H9 (cell line): ENCODE data around the gene VSIR. TPM values are rescaled to one million over a fixed set of nuclear protein-coding genes. Genes with fewer than 3 reads are reported as not detected.

Source experiments
- DNase-seq: peaks from one replicate; pipeline ENCODE4 v3.0.0-alpha.2; 2017
- H2AFZ ChIP-seq: one replicate; pipeline ENCODE4 v1.6.1; 2013; ENCODE audit warnings: mild to moderate bottlenecking, low read length, control low read depth, moderate library complexity
- H2AK5ac ChIP-seq: 2 replicates; pipeline ENCODE4 v1.6.1; 2013; ENCODE audit warnings: low read length, control low read depth, mixed read lengths; ENCODE audit not compliant: insufficient read length
- H2BK120ac ChIP-seq: one replicate; pipeline ENCODE4 v1.6.1; 2013; ENCODE audit warnings: low read depth, mild to moderate bottlenecking, low read length, control low read depth, inconsistent platforms; ENCODE audit not compliant: poor library complexity, severe bottlenecking
- H2BK12ac ChIP-seq: 2 replicates; pipeline ENCODE4 v1.6.1; 2013; ENCODE audit warnings: low read length, control low read depth, mixed read lengths, low read depth; ENCODE audit not compliant: insufficient read length
- H2BK15ac ChIP-seq: 2 replicates; pipeline ENCODE4 v1.6.1; 2013; ENCODE audit warnings: low read depth, low read length, control low read depth
- H2BK20ac ChIP-seq: one replicate; pipeline ENCODE4 v1.6.1; 2013; ENCODE audit warnings: low read depth, mild to moderate bottlenecking, low read length, control low read depth, inconsistent platforms; ENCODE audit not compliant: poor library complexity, severe bottlenecking
- H2BK5ac ChIP-seq: 2 replicates; pipeline ENCODE4 v1.6.1; 2013; ENCODE audit warnings: low read length, control low read depth, mixed read lengths; ENCODE audit not compliant: insufficient read length
- H3K14ac ChIP-seq: 2 replicates; pipeline ENCODE4 v1.6.1; 2013; ENCODE audit warnings: low read length, control low read depth; ENCODE audit not compliant: insufficient read depth
- H3K18ac ChIP-seq: 2 replicates; pipeline ENCODE4 v1.6.1; 2013; ENCODE audit warnings: low read depth, mild to moderate bottlenecking, mixed read lengths, low read length, control low read depth; ENCODE audit not compliant: insufficient read length
- H3K23ac ChIP-seq: 2 replicates; pipeline ENCODE4 v1.6.1; 2013; ENCODE audit warnings: low read length, control low read depth, mixed read lengths, low read depth; ENCODE audit not compliant: insufficient read length
- H3K23me2 ChIP-seq: 2 replicates; pipeline ENCODE4 v1.6.1; 2013; ENCODE audit warnings: low read depth, mild to moderate bottlenecking, mixed read lengths, low read length, control low read depth; ENCODE audit not compliant: insufficient read length, poor library complexity, severe bottlenecking
- H3K27ac ChIP-seq: 2 replicates; pipeline ENCODE4 v1.5.1; 2013; ENCODE audit warnings: low read length, control low read depth, mixed read lengths, low read depth; ENCODE audit not compliant: insufficient read length
- H3K27me3 ChIP-seq: 2 replicates; pipeline ENCODE4 v1.6.1; 2013; ENCODE audit warnings: low read length, control low read depth, inconsistent platforms; ENCODE audit not compliant: insufficient read depth
- H3K4ac ChIP-seq: 2 replicates; pipeline ENCODE4 v1.6.1; 2013; ENCODE audit warnings: low read depth, mild to moderate bottlenecking, control low read depth, inconsistent platforms, low read length, moderate library complexity
- H3K4me1 ChIP-seq: 2 replicates; pipeline ENCODE4 v1.6.1; 2013; ENCODE audit warnings: low read length, control low read depth, inconsistent platforms; ENCODE audit not compliant: insufficient read depth
- H3K4me2 ChIP-seq: 2 replicates; pipeline ENCODE4 v1.6.1; 2013; ENCODE audit warnings: low read length, control low read depth, mixed read lengths; ENCODE audit not compliant: insufficient read length, insufficient read depth
- H3K56ac ChIP-seq: 2 replicates; pipeline ENCODE4 v1.6.1; 2013; ENCODE audit warnings: low read depth, mild to moderate bottlenecking, mixed read lengths, low read length, control low read depth; ENCODE audit not compliant: insufficient read length
- H3K79me1 ChIP-seq: 2 replicates; pipeline ENCODE4 v1.6.1; 2013; ENCODE audit warnings: low read depth, mild to moderate bottlenecking, moderate library complexity, low read length, control low read depth, inconsistent platforms; ENCODE audit not compliant: insufficient read depth, poor library complexity, severe bottlenecking
- H3K79me2 ChIP-seq: 2 replicates; pipeline ENCODE4 v1.6.1; 2013; ENCODE audit warnings: low read length, control low read depth, inconsistent platforms; ENCODE audit not compliant: insufficient read depth
- H3K9ac ChIP-seq: 2 replicates; pipeline ENCODE4 v1.6.1; 2013; ENCODE audit warnings: low read length, control low read depth, mixed read lengths; ENCODE audit not compliant: insufficient read length; ENCODE audit errors: extremely low read depth
- H3K9me3 ChIP-seq: one replicate; pipeline ENCODE4 v1.6.1; 2013; ENCODE audit warnings: low read depth, low read length, inconsistent platforms; ENCODE audit not compliant: control insufficient read depth
- H3T11ph ChIP-seq: one replicate; pipeline ENCODE4 v1.6.1; 2013; ENCODE audit warnings: mild to moderate bottlenecking, low read length, control low read depth, inconsistent platforms
- H4K20me1 ChIP-seq: one replicate; pipeline ENCODE4 v1.6.1; 2013; ENCODE audit not compliant: control insufficient read depth, insufficient read length, insufficient read depth
- H4K5ac ChIP-seq: 2 replicates; pipeline ENCODE4 v1.6.1; 2013; ENCODE audit warnings: low read depth, mild to moderate bottlenecking, mixed read lengths, low read length, control low read depth; ENCODE audit not compliant: insufficient read length
- H4K8ac ChIP-seq: replicated peaks from 2 replicates; pipeline ENCODE4 v1.6.1; 2013; ENCODE audit warnings: low read length, control low read depth, mixed read lengths, low read depth; ENCODE audit not compliant: insufficient read length
- H4K91ac ChIP-seq: 2 replicates; pipeline ENCODE4 v1.6.1; 2013; ENCODE audit warnings: low read depth, mild to moderate bottlenecking, moderate library complexity, mixed read lengths, low read length, control low read depth; ENCODE audit not compliant: insufficient read length
- H3K27ac Mint-ChIP-seq, 3 experiments: 2 replicates in 2 of 3; 3 replicates in 1 of 3; pipeline ENCODE4 v1.8.0; 2020 to 2021; ENCODE audit warnings: mixed read lengths in 3 of 3, mild to moderate bottlenecking in 1 of 3, moderate library complexity in 1 of 3
- H3K27me3 Mint-ChIP-seq: 2 replicates; pipeline ENCODE4 v1.8.0; 2021; ENCODE audit warnings: low read depth, mild to moderate bottlenecking, moderate library complexity, mixed read lengths
- H3K36me3 Mint-ChIP-seq, 3 experiments: 2 replicates in 2 of 3; 3 replicates in 1 of 3; pipeline ENCODE4 v1.8.0; 2020 to 2021; ENCODE audit warnings: low read depth in 3 of 3, mixed read lengths in 3 of 3; ENCODE audit not compliant: insufficient read depth in 1 of 3
- H3K4me1 Mint-ChIP-seq, 2 experiments: 2 replicates each; pipeline ENCODE4 v1.8.0; 2020; ENCODE audit warnings: mixed read lengths in 2 of 2
- H3K4me3 Mint-ChIP-seq, 2 experiments: 2 replicates in 1 of 2; 3 replicates in 1 of 2; pipeline ENCODE4 v1.8.0; 2020 to 2021; ENCODE audit warnings: mild to moderate bottlenecking in 2 of 2, mixed read lengths in 2 of 2, moderate library complexity in 1 of 2
- H3K9me3 Mint-ChIP-seq, 2 experiments: 2 replicates in 1 of 2; 3 replicates in 1 of 2; pipeline ENCODE4 v1.8.0; 2020; ENCODE audit warnings: mild to moderate bottlenecking in 2 of 2, mixed read lengths in 2 of 2, moderate library complexity in 1 of 2
- WGBS: extraction: QIAGEN DNeasy Blood & Tissue Kit; methylation state at CpG from one replicate; pipeline ENCODE4 v1.1.7; 2013; ENCODE audit warnings: missing lambda C conversion rate, low lambda C conversion rate, mixed read lengths; ENCODE audit not compliant: insufficient read length; ENCODE audit errors: extremely low coverage; 5-methylcytosine and 5-hydroxymethylcytosine counted together
- total RNA-seq: library from RNA; stranded (reverse); gene quantifications from 2 replicates; pipeline ENCODE4 v1.2.1, GENCODE V29; 2021
- TF ChIP-seq, protein P1 (sequence below): fragments of 200-600 bp; sonication (generic); conservative IDR thresholded peaks from 3 replicates; pipeline ENCODE4 v1.8.0; 2021; ENCODE audit warnings: antibody characterized with exemption, mild to moderate bottlenecking

The VSIR gene
- total RNA-seq, 1 experiment from 2014 or later: 0.11 TPM

DNA sequence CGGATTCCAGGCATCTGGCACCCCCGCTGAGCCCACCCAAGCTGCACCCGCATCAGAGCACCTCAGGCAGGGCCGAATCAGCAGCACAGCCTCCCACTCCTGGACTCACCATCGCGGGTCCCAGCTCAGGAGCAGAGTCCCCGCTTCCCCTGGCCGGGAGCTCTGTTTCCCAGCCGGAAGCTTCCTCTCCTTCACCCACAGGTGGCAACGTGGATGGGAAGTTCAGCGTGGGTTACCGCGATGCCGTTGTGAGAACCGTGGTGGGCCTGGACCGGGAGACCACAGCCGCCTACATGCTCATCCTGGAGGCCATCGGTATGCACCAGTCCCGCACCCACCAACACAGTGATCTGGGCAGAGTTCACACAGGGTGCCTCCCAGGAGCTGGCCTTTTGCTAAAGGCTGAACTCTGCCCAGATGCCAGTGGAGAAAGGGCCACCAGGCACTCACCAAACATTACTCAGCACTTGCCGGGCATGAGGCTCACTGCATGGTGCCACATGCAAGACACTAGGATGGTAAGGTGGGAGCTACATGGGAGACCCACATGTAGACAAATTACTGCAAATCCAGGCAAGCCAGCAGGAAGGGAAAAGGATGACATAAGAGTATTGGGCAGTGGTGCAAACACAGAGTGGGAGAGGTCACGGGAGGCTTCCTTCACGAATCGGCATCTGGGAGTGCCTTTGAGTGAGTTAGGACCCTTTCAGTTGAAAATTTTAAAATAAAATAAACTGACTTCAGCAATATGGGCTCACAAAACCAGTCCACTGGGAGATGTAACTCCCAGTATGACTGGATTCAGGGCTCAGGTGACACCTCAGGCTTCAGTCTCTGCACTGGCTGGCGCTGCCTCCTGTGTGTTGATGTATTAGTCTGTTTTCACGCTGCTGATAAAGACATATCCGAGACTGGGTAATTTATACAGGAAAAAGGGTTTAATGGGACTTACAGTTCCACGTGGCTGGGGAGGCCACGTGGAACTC lies 64.1 kb downstream of the VSIR start:
- no peaks in the 10 kb centered on the region; a peak in 1 of 7 replicates for H3K36me3 Mint-ChIP-seq
- no peaks in the 10 kb centered on the region for H3K27me3 ChIP-seq
- TF ChIP-seq, protein P1, sequence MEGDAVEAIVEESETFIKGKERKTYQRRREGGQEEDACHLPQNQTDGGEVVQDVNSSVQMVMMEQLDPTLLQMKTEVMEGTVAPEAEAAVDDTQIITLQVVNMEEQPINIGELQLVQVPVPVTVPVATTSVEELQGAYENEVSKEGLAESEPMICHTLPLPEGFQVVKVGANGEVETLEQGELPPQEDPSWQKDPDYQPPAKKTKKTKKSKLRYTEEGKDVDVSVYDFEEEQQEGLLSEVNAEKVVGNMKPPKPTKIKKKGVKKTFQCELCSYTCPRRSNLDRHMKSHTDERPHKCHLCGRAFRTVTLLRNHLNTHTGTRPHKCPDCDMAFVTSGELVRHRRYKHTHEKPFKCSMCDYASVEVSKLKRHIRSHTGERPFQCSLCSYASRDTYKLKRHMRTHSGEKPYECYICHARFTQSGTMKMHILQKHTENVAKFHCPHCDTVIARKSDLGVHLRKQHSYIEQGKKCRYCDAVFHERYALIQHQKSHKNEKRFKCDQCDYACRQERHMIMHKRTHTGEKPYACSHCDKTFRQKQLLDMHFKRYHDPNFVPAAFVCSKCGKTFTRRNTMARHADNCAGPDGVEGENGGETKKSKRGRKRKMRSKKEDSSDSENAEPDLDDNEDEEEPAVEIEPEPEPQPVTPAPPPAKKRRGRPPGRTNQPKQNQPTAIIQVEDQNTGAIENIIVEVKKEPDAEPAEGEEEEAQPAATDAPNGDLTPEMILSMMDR: no peak
- no peak overlapping the region for H3K23ac ChIP-seq
- H4K91ac ChIP-seq: no peak overlapping the region
- no peak overlapping the region for H2BK12ac ChIP-seq
- H3K4me1 Mint-ChIP-seq: peaks cover 8 to 22% of the 10 kb centered on the region in 2 experiments
- H3T11ph ChIP-seq: no peak overlapping the region
- no peak overlapping the region for H3K4me2 ChIP-seq
- H3K23me2 ChIP-seq: no peaks in the 10 kb centered on the region
- WGBS: no CpG with 5 or more reads among the region's 28 CpGs
- no peak overlapping the region for H2BK5ac ChIP-seq
- no peak overlapping the region; a peak in 1 of 5 replicates for H3K4me3 Mint-ChIP-seq
- H3K4me1 ChIP-seq: no peaks in the 10 kb centered on the region
- H2AK5ac ChIP-seq: no peak overlapping the region
- peak overlapping the region in 1 of 3 experiments; percentile 30; a peak in 1 of 7 replicates for H3K27ac Mint-ChIP-seq
- no peak overlapping the region for H2BK120ac ChIP-seq
- no peak overlapping the region for H3K9ac ChIP-seq
- no peak overlapping the region for H3K18ac ChIP-seq
- H4K20me1 ChIP-seq: no peaks in the 10 kb centered on the region
- H4K8ac ChIP-seq: no peak overlapping the region
- no peak overlapping the region for H4K5ac ChIP-seq
- H3K27ac ChIP-seq: no peak overlapping the region
- no peak overlapping the region for H2BK15ac ChIP-seq
- no peaks in the 10 kb centered on the region for H3K79me1 ChIP-seq
- H3K9me3 ChIP-seq: no peaks in the 10 kb centered on the region
- no peak overlapping the region for H2AFZ ChIP-seq
- no peak overlapping the region for H3K14ac ChIP-seq
- no peak overlapping the region for H2BK20ac ChIP-seq
- H3K9me3 Mint-ChIP-seq: no peaks in the 10 kb centered on the region
- peaks cover 12% of the 10 kb centered on the region for H3K27me3 Mint-ChIP-seq
- H3K56ac ChIP-seq: no peak overlapping the region
- no peak overlapping the region for H3K4ac ChIP-seq
- no peak for DNase-seq
- no peaks in the 10 kb centered on the region for H3K79me2 ChIP-seq
